ENCODE measurements around the gene DMXL2. TPM values are rescaled to one million over a fixed set of nuclear protein-coding genes. Genes with fewer than 3 reads are reported as not detected.
A peak's percentile ranks its signal among the peaks of the same experiment; 100 is the strongest.

DMXL2 gene
- total RNA-seq, 6 experiments from 2014 or later = 10.1 to 12.5 (median 10.7) TPM

GRCh38 chr15:51550841-51551240, 71.7 kb downstream of the DMXL2 start:
- no peak overlapping the region for H3K27ac Mint-ChIP-seq
- no peaks in the 10 kb centered on the region for H3K36me3 Mint-ChIP-seq (ENCODE audit: low read depth)
- DNase-seq = no peak
- H3K4me3 Mint-ChIP-seq = no peak overlapping the region
- H3K9me3 Mint-ChIP-seq = no peaks in the 10 kb centered on the region
- no peaks in the 10 kb centered on the region for H3K4me1 Mint-ChIP-seq (ENCODE audit: low read depth)
- TF ChIP-seq, protein P1, sequence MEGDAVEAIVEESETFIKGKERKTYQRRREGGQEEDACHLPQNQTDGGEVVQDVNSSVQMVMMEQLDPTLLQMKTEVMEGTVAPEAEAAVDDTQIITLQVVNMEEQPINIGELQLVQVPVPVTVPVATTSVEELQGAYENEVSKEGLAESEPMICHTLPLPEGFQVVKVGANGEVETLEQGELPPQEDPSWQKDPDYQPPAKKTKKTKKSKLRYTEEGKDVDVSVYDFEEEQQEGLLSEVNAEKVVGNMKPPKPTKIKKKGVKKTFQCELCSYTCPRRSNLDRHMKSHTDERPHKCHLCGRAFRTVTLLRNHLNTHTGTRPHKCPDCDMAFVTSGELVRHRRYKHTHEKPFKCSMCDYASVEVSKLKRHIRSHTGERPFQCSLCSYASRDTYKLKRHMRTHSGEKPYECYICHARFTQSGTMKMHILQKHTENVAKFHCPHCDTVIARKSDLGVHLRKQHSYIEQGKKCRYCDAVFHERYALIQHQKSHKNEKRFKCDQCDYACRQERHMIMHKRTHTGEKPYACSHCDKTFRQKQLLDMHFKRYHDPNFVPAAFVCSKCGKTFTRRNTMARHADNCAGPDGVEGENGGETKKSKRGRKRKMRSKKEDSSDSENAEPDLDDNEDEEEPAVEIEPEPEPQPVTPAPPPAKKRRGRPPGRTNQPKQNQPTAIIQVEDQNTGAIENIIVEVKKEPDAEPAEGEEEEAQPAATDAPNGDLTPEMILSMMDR (IDR thresholded peaks at IDR 0.05) = no peak
- no peaks in the 10 kb centered on the region for H3K27me3 Mint-ChIP-seq (ENCODE audit: insufficient read depth)

DNA sequence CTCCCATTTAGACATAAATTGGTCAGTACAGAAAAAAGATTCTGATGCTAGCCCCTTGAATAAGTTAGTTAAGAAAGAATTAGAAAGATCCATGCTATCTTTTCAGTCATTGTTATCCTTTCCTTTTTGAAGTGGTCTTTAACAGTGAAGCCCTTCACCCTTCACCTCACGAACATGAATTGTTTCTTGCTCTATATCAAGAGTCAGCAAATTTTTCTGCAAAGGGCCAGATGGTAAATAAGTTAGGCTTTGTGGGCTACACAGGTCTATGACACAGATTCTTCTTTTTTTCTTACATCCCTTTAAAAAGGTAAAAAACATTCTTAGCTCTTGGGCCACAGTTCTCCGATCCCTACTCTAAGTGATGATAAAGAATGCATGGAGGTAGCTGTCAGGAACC, 74.9 kb downstream of the DMXL2 start:
- Mint-ChIP-seq H3K27ac (no peak overlapping the region), H3K36me3 (ENCODE audit: low read depth) (no peaks in the 10 kb centered on the region), H3K4me1 (ENCODE audit: low read depth) (no peaks in the 10 kb centered on the region), H3K27me3 (ENCODE audit: insufficient read depth) (no peaks in the 10 kb centered on the region), H3K4me3 (no peak overlapping the region), H3K9me3 (no peaks in the 10 kb centered on the region)
- no peak for DNase-seq
- TF ChIP-seq, protein P1 (IDR thresholded peaks at IDR 0.05) = no peak

GRCh38 chr15:51536965-51537574, 85.5 kb downstream of the DMXL2 start:
- no peaks in the 10 kb centered on the region for H3K9me3 Mint-ChIP-seq
- H3K27me3 Mint-ChIP-seq (ENCODE audit: insufficient read depth) = no peaks in the 10 kb centered on the region; the same call in 1 of the 2 replicates
- no peak overlapping the region for H3K27ac Mint-ChIP-seq
- TF ChIP-seq, protein P1 (IDR thresholded peaks at IDR 0.05) = peak; percentile 86
- DNase-seq = peak; percentile 13
- H3K4me3 Mint-ChIP-seq = no peak overlapping the region
- peaks cover 10% of the 10 kb centered on the region for H3K4me1 Mint-ChIP-seq (ENCODE audit: low read depth)
- H3K36me3 Mint-ChIP-seq (ENCODE audit: low read depth) = peaks cover 2% of the 10 kb centered on the region

DNA sequence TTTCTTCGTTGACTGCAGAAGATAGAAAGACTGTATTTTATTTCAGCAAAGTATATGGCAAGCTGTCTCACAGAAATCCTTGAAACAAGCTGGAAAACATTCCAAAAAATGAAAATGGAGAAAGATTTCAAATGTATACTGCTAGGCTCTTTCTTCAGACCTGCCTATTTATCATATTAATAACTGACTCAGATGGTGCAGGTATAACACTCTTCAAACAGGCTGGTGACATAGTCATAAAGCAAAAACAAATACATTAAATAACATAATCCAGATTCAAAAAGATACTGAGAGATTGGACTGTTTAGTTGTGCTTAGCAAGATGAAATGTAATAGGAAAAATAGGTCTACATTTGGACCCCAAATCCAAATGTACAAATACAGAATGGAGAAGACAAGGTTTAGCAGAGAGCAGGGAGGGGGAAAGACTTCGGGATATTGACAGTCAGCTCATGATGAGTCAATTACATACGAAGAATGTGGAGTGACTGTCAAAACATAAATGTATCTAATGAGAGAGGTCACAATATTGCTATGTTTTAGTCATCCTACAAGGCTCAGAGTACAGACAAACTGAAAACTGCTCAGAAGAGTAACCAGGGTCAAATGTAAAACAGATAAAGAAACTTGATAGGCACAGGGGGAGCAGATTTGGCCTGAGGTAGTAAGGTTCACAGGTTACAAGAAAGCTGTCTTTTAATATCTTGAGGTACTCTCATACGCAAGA, 88.7 kb downstream of the DMXL2 start:
- Mint-ChIP-seq H3K4me3 (no peak overlapping the region), H3K27ac (no peak overlapping the region), H3K4me1 (ENCODE audit: low read depth) (peaks cover 10% of the 10 kb centered on the region), H3K9me3 (peaks cover 10% of the 10 kb centered on the region; the same call in 1 of the 2 replicates), H3K27me3 (ENCODE audit: insufficient read depth) (no peaks in the 10 kb centered on the region), H3K36me3 (ENCODE audit: low read depth) (peaks cover 18% of the 10 kb centered on the region)
- DNase-seq = no peak
- TF ChIP-seq, protein P1 (IDR thresholded peaks at IDR 0.05) = no peak

- TF ChIP-seq, protein P1 (IDR thresholded peaks at IDR 0.05) = no peak
- Mint-ChIP-seq H3K4me1 (ENCODE audit: low read depth) (no peaks in the 10 kb centered on the region), H3K36me3 (ENCODE audit: low read depth) (peaks cover 42% of the 10 kb centered on the region), H3K27me3 (ENCODE audit: insufficient read depth) (no peaks in the 10 kb centered on the region), H3K9me3 (peaks cover 10% of the 10 kb centered on the region), H3K27ac (no peak overlapping the region), H3K4me3 (no peak overlapping the region)
- no peak for DNase-seq
Measured at GRCh38 chr15:51526955-51527354, 95.6 kb downstream of the DMXL2 start.
